ENCODE data around the gene GIMAP6.
"Not testable (repeated sequence)": the region's sequence is repeated elsewhere in the genome, so short reads cannot be mapped to it uniquely, and the experiment has no call there.

GIMAP6 gene

DNA sequence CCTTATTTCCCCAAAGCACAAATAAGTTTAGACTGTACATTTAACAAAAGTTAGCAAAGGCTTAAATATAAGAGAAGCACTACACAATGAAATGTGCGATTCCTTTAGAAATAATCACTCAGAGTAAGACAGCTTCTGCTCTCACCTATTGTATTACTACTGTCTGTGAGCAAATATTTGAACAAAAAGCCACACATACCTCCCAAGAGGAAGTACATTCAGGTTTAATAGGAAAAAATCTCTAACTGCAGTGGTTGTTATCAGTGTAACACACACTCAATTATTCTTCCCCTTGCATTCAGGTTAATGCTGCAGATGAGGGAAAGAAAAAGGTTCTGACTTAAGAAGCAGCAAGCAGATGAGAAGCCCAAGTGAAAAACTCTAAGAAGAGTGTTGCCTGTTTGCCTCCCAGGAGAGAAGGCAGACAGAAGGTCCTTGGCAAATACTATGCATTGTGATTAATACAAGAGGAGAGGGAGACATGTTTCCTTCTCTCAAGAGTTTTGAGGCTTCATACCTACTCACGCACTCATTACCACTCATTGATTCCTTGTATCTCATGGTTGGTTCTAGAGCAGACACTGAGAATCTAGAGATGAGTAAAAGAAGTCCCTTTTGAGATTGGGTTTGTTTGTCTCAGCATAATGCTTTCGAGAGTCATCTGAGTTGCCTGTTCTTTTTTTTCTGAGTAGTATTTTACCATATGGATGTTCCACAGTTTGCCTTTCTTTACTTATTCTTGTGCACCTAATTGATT, 51.4 kb downstream of the GIMAP6 start:
- ATAC-seq = peak; percentile 48 to 66

DNA sequence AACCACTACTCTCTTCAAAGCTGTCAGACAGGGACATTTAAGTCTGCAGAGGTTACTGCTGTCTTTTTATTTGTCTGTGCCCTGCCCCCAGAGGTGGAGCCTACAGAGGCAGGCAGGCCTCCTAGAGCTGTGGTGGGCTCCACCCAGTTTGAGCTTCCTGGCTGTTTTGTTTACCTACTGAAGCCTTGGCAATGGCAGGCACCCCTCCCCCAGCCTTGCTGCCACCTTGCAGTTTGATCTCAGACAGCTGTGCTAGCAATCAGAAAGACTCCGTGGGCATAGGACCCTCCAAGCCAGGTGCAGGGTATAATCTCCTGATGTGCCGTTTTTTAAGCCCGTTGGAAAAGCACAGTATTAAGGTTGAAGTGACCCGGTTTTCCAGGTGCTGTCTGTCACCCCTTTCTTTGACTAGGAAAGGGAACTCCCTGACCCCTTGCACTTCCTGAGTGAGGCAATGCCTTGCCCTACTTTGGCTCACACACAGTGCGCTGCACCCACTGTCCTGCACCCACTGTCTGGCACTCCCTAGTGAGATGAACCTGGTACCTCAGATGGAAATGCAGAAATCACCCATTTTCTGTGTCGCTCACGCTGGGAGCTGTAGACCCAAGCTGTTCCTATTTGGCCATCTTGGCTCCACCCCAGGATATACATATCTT, 52.1 kb downstream of the GIMAP6 start:
- ATAC-seq = not testable (repeated sequence)

Measured in activated CD4-positive, CD25-positive, alpha-beta regulatory T cell treated with anti-CD3 and anti-CD28 coated beads, Interleukin-2, amount 50 U/mL, for 24 hours (primary cell).